Suprapubic skin (tissue), 4 donors: ENCODE measurements around the gene CST2. TPM values are rescaled to one million over a fixed set of nuclear protein-coding genes. Genes with fewer than 3 reads are reported as not detected.
A peak's percentile ranks its signal among the peaks of the same experiment; 100 is the strongest.

Experiments used
- DNase-seq, 2 donors: peaks; one replicate each; pipeline ENCODE4 v3.0.0-alpha.2; 2019; ENCODE audit warnings: low spot score in 2 of 2
- H3K27ac ChIP-seq: fragments of 200-600 bp; sonication (generic); one replicate; pipeline ENCODE4 v1.5.1; 2019
- H3K27me3 ChIP-seq: fragments of 200-600 bp; sonication (generic); one replicate; pipeline ENCODE4 v1.5.1; 2019
- H3K36me3 ChIP-seq: fragments of 200-600 bp; sonication (generic); one replicate; pipeline ENCODE4 v1.5.1; 2019
- H3K4me1 ChIP-seq: fragments of 200-600 bp; sonication (generic); one replicate; pipeline ENCODE4 v1.5.1; 2019
- H3K4me3 ChIP-seq: fragments of 200-600 bp; sonication (generic); one replicate; pipeline ENCODE4 v1.5.1; 2019; ENCODE audit warnings: mild to moderate bottlenecking
- H3K9me3 ChIP-seq: fragments of 200-600 bp; sonication (generic); one replicate; pipeline ENCODE4 v1.5.1; 2019
- EP300 ChIP-seq: sonication (generic); formaldehyde crosslinking; IDR thresholded peaks from one replicate; pipeline ENCODE4 v1.6.1; 2017; ENCODE audit warnings: antibody characterized with exemption
- POLR2A ChIP-seq, 2 donors: fragments of 450-650 bp; IDR thresholded peaks; one replicate each; pipeline ENCODE4 v1.6.1; 2017; ENCODE audit warnings: antibody characterized with exemption in 2 of 2, mild to moderate bottlenecking in 2 of 2, moderate library complexity in 2 of 2
- POLR2AphosphoS5 ChIP-seq, 3 donors: sonication (generic); formaldehyde crosslinking; IDR thresholded peaks; one replicate each; pipeline ENCODE4 v1.6.1; 2017; ENCODE audit warnings: antibody characterized with exemption in 3 of 3
- WGBS: methylation state at CpG from one replicate; pipeline ENCODE4 v1.1.5; 2018; 5-methylcytosine and 5-hydroxymethylcytosine counted together
- total RNA-seq, 4 donors: library from RNA; depleted of rRNA; stranded (reverse); fragments of >200 nt; gene quantifications; one replicate each; pipeline ENCODE4 v1.1.0, GENCODE V29; 2016
- TF ChIP-seq, protein P1 (sequence below), 2 donors: fragments of 200-600 bp in 1 of 2; fragments of 450-650 bp in 1 of 2; sonication (generic) in 1 of 2; IDR thresholded peaks; one replicate each; pipeline ENCODE4 v1.5.1; 2016 to 2019; ENCODE audit warnings: antibody characterized with exemption in 2 of 2, mild to moderate bottlenecking in 1 of 2, moderate library complexity in 1 of 2

CST2 gene
- total RNA-seq: 1 to 10 TPM in 2 of 4 donors, not detected in 2; 1.1 to 2.2 TPM

GRCh38 chr20:23826541-23827021 lies at the start of gene CST2:
TSS of gene CST2 (minus strand) at chr20:23826729. CDS start at chr20:23826660, 69 bp downstream.
- 46% methylated on average over 2 of the region's 4 CpGs for WGBS
- Histone ChIP-seq H3K4me3 (no peak within 1 kb of the TSS), H3K36me3 (no peaks in the 10 kb centered on the region), H3K27me3 (peaks cover 3% of the 10 kb centered on the region), H3K4me1 (no peaks in the 10 kb centered on the region), H3K9me3 (no peaks in the 10 kb centered on the region), H3K27ac (no peak within 1 kb of the TSS)
- TF ChIP-seq POLR2AphosphoS5 (IDR thresholded peaks at IDR 0.05) (no peak), POLR2A (IDR thresholded peaks at IDR 0.05) (no peak), EP300 (no peak)
- TF ChIP-seq, protein P1, sequence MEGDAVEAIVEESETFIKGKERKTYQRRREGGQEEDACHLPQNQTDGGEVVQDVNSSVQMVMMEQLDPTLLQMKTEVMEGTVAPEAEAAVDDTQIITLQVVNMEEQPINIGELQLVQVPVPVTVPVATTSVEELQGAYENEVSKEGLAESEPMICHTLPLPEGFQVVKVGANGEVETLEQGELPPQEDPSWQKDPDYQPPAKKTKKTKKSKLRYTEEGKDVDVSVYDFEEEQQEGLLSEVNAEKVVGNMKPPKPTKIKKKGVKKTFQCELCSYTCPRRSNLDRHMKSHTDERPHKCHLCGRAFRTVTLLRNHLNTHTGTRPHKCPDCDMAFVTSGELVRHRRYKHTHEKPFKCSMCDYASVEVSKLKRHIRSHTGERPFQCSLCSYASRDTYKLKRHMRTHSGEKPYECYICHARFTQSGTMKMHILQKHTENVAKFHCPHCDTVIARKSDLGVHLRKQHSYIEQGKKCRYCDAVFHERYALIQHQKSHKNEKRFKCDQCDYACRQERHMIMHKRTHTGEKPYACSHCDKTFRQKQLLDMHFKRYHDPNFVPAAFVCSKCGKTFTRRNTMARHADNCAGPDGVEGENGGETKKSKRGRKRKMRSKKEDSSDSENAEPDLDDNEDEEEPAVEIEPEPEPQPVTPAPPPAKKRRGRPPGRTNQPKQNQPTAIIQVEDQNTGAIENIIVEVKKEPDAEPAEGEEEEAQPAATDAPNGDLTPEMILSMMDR (IDR thresholded peaks at IDR 0.05): no peak
- DNase-seq: no peak

GRCh38 chr20:23875606-23876237 lies 49.2 kb upstream of the CST2 start:
- TF ChIP-seq POLR2AphosphoS5 (IDR thresholded peaks at IDR 0.05): no peak
- no peak for TF ChIP-seq POLR2A (IDR thresholded peaks at IDR 0.05)
- TF ChIP-seq EP300: no peak
- TF ChIP-seq, protein P1 (IDR thresholded peaks at IDR 0.05): no peak
- DNase-seq: no peak
- no peak overlapping the region for H3K27ac ChIP-seq
- H3K9me3 ChIP-seq: no peaks in the 10 kb centered on the region
- no peaks in the 10 kb centered on the region for H3K36me3 ChIP-seq
- peaks cover 6% of the 10 kb centered on the region for H3K27me3 ChIP-seq
- no peak overlapping the region for H3K4me3 ChIP-seq
- H3K4me1 ChIP-seq: no peaks in the 10 kb centered on the region
- 83% methylated on average over 4 of the region's 6 CpGs for WGBS

GRCh38 chr20:23874747-23875146 lies 48.2 kb upstream of the CST2 start:
- 62% methylated on average over 3 of the region's 5 CpGs for WGBS
- Histone ChIP-seq H3K4me3 (no peak overlapping the region), H3K27me3 (peaks cover 7% of the 10 kb centered on the region), H3K36me3 (no peaks in the 10 kb centered on the region), H3K27ac (no peak overlapping the region), H3K4me1 (no peaks in the 10 kb centered on the region), H3K9me3 (no peaks in the 10 kb centered on the region)
- DNase-seq: no peak
- no peak for TF ChIP-seq POLR2AphosphoS5 (IDR thresholded peaks at IDR 0.05)
- no peak for TF ChIP-seq EP300
- TF ChIP-seq, protein P1 (IDR thresholded peaks at IDR 0.05): no peak
- TF ChIP-seq POLR2A (IDR thresholded peaks at IDR 0.05): no peak

GRCh38 chr20:23873370-23874015 lies 47.0 kb upstream of the CST2 start:
- TF ChIP-seq POLR2A (IDR thresholded peaks at IDR 0.05) (no peak), EP300 (peak; percentile 23)
- 29% methylated on average over 3 of the region's 3 CpGs for whole genome bisulfite sequencing
- Histone ChIP-seq H3K27me3 (peaks cover 10% of the 10 kb centered on the region), H3K4me1 (no peaks in the 10 kb centered on the region), H3K27ac (no peak overlapping the region), H3K9me3 (no peaks in the 10 kb centered on the region), H3K36me3 (no peaks in the 10 kb centered on the region), H3K4me3 (no peak overlapping the region)
- no peak for DNase-seq

- no peaks in the 10 kb centered on the region for H3K9me3 ChIP-seq
- DNase-seq: no peak
- peaks cover 13% of the 10 kb centered on the region for H3K27me3 ChIP-seq
- TF ChIP-seq POLR2A (IDR thresholded peaks at IDR 0.05) (no peak), EP300 (no peak)
- H3K4me1 ChIP-seq: no peaks in the 10 kb centered on the region
- 76% methylated on average over 1 of the region's 1 CpG for WGBS
- H3K27ac ChIP-seq: no peak overlapping the region
- no peak overlapping the region for H3K4me3 ChIP-seq
- H3K36me3 ChIP-seq: no peaks in the 10 kb centered on the region
These were observed 45.5 kb upstream of the CST2 start for GRCh38 chr20:23872065-23872464.

- H3K9me3 ChIP-seq: no peaks in the 10 kb centered on the region
- no peaks in the 10 kb centered on the region for H3K36me3 ChIP-seq
- WGBS: 49% methylated on average over 4 of the region's 4 CpGs
- DNase-seq: no peak
- no peaks in the 10 kb centered on the region for H3K4me1 ChIP-seq
- peaks cover 16% of the 10 kb centered on the region for H3K27me3 ChIP-seq
- no peak overlapping the region for H3K27ac ChIP-seq
- H3K4me3 ChIP-seq: no peak overlapping the region
- TF ChIP-seq, protein P1 (IDR thresholded peaks at IDR 0.05): no peak
- TF ChIP-seq POLR2A (IDR thresholded peaks at IDR 0.05) (no peak), EP300 (no peak), POLR2AphosphoS5 (IDR thresholded peaks at IDR 0.05) (no peak)
These were observed 43.9 kb upstream of the CST2 start for GRCh38 chr20:23870461-23870860.
